Thyroid gland (tissue), 4 donors: ENCODE results near the gene XRCC5. TPM values are rescaled to one million over a fixed set of nuclear protein-coding genes. Genes with fewer than 3 reads are reported as not detected.

ENCODE experiments used
- DNase-seq, 2 donors: peaks; one replicate each; pipeline ENCODE4 v3.0.0-alpha.2; 2019
- H3K27ac ChIP-seq, 3 donors: fragments of 200-600 bp; sonication (generic); 1 replicate in 2 of 3; 2 replicates in 1 of 3; pipeline ENCODE4 v1.5.1; 2016 to 2019; ENCODE audit warnings: mild to moderate bottlenecking in 1 of 3, moderate library complexity in 1 of 3
- H3K27me3 ChIP-seq: fragments of 200-600 bp; sonication (generic); one replicate; pipeline ENCODE4 v1.5.1; 2019
- H3K36me3 ChIP-seq, 2 donors: fragments of 200-600 bp; sonication (generic); one replicate each; pipeline ENCODE4 v1.5.1; 2016 to 2019
- H3K4me1 ChIP-seq, 2 donors: fragments of 200-600 bp; sonication (generic); one replicate each; pipeline ENCODE4 v1.5.1; 2017 to 2019
- H3K4me3 ChIP-seq, 3 donors: fragments of 200-600 bp; sonication (generic); replicated peaks in 1 of 3; 1 replicate in 2 of 3; 2 replicates in 1 of 3; pipeline ENCODE4 v1.5.1; 2016; ENCODE audit warnings: mild to moderate bottlenecking in 1 of 3
- H3K9me3 ChIP-seq: fragments of 200-600 bp; sonication (generic); one replicate; pipeline ENCODE4 v1.5.1; 2017
- POLR2A ChIP-seq, 2 donors: fragments of 450-650 bp; IDR thresholded peaks; one replicate each; pipeline ENCODE4 v1.6.1; 2017; ENCODE audit warnings: antibody characterized with exemption in 2 of 2, mild to moderate bottlenecking in 2 of 2, moderate library complexity in 1 of 2
- WGBS, 2 donors: methylation state at CpG; one replicate each; pipeline ENCODE4 v1.1.5; 2017; 5-methylcytosine and 5-hydroxymethylcytosine counted together
- intact Hi-C: fragments of 100-400 bp; cut with DNase I; formaldehyde crosslinking; loops from one replicate; pipeline ENCODE4 v1.15.1; 2023
- total RNA-seq, 4 donors: library from RNA; depleted of rRNA; stranded (reverse); fragments of >200 nt; gene quantifications; one replicate each; pipeline ENCODE4 v1.2.3, GENCODE V29; 2016
- TF ChIP-seq, protein P1 (sequence below), 6 experiments: fragments of 200-600 bp in 3 of 6; fragments of 450-650 bp in 3 of 6; sonication (generic) in 3 of 6; IDR thresholded peaks; one replicate each; pipeline ENCODE4 v1.5.1; 2016 to 2019; ENCODE audit warnings: antibody characterized with exemption in 6 of 6, mild to moderate bottlenecking in 2 of 6, inconsistent platforms in 1 of 6, moderate library complexity in 1 of 6

The XRCC5 gene
- total RNA-seq, 4 donors from 2014 or later = 185 to 240 (median 216) TPM

DNA sequence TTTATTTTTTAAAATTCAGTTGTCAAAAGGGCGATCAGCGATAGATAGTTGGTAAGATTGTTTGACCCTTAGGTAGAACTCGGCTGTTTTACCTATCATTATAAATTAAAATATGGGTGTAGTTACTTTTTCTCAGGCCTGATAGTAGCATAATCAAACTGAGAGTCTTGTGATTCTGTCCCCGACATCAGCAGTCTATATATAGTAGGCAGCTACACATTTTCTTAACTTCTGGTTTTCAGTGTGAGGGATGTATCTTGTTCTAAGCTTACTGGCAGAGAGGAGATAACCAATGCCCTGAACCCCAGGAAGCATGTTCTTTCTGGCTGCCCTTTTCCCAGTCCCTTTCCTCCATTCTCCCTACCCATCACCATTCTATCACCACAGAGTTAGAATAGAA, 56.6 kb downstream of the XRCC5 start:
- no peaks in the 10 kb centered on the region for H3K27me3 ChIP-seq
- H3K4me3 ChIP-seq = no peak overlapping the region
- intact Hi-C loops = no loop called here
- WGBS, 2 donors = 94 to 97% methylated on average over 4 of the region's 4 CpGs
- peaks cover 32 to 44% of the 10 kb centered on the region in 2 donors for H3K36me3 ChIP-seq
- TF ChIP-seq, protein P1, sequence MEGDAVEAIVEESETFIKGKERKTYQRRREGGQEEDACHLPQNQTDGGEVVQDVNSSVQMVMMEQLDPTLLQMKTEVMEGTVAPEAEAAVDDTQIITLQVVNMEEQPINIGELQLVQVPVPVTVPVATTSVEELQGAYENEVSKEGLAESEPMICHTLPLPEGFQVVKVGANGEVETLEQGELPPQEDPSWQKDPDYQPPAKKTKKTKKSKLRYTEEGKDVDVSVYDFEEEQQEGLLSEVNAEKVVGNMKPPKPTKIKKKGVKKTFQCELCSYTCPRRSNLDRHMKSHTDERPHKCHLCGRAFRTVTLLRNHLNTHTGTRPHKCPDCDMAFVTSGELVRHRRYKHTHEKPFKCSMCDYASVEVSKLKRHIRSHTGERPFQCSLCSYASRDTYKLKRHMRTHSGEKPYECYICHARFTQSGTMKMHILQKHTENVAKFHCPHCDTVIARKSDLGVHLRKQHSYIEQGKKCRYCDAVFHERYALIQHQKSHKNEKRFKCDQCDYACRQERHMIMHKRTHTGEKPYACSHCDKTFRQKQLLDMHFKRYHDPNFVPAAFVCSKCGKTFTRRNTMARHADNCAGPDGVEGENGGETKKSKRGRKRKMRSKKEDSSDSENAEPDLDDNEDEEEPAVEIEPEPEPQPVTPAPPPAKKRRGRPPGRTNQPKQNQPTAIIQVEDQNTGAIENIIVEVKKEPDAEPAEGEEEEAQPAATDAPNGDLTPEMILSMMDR (IDR thresholded peaks at IDR 0.05) = no peak
- no peak for TF ChIP-seq POLR2A (IDR thresholded peaks at IDR 0.05)
- H3K4me1 ChIP-seq = no peaks in the 10 kb centered on the region
- H3K9me3 ChIP-seq = no peaks in the 10 kb centered on the region
- DNase-seq = no peak
- H3K27ac ChIP-seq = no peak overlapping the region

DNA sequence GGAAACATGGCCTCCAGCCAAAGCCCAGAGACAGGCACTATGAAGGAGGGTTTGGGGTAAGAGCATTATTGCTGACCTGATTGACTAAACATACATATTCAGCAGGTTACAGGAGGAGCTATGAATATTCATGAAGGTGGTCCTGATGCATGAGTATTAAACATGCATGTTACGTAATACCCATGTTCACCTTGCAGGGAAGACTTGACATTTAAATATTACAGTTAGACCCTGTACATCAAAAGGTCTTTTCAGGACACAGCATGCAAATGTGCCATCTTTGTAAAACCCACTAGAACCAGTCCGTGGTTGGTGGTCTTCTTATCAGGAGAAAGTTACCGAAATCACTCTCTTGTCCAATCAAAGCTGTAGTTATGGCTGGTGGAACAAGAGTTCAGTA, 59.9 kb downstream of the XRCC5 start:
- Histone ChIP-seq H3K4me1 (no peaks in the 10 kb centered on the region), H3K27ac (no peak overlapping the region), H3K27me3 (no peaks in the 10 kb centered on the region), H3K36me3 (peaks cover 4 to 12% of the 10 kb centered on the region in 2 donors), H3K4me3 (no peak overlapping the region), H3K9me3 (no peaks in the 10 kb centered on the region)
- DNase-seq = no peak
- intact Hi-C loops = no loop called here
- 88 to 100% methylated on average over 3 of the region's 3 CpGs for WGBS, 2 donors
- TF ChIP-seq, protein P1 (IDR thresholded peaks at IDR 0.05) = no peak
- no peak for TF ChIP-seq POLR2A (IDR thresholded peaks at IDR 0.05)

DNA sequence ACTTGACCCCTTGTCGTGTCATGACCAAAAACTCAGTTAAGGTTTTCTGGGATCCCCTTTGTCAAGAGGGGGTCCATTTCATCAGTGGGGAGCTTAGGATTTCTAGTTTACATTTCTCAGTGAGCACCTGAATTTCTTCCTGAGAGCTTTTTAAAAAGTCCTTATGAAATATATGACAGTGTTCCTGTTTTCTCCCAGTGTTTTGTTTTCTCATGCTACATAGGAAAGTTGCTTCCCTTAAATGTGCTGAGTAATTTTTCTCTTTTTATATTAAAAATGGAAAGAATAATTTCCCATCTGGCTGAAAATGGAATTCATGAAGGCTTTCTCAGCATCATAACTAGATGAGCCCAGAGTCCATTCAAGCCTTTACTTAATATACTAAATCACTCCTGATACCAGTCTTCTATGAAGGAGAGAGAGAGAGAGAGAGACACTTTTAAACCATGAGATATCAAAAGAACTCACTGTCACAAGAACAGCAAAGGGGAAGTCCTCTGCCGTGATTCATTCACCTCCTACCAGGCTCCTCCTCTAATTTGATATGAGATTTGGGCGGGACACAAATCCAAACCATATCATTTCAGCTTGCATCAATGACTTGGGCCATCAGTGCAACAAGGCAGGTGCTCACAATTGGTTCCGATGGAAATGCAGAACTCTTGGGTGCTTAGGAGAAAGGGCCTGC, 61.1 kb downstream of the XRCC5 start:
- H3K27ac ChIP-seq = no peak overlapping the region
- H3K27me3 ChIP-seq = no peaks in the 10 kb centered on the region
- no peak for DNase-seq
- H3K4me3 ChIP-seq = no peak overlapping the region
- TF ChIP-seq, protein P1 (IDR thresholded peaks at IDR 0.05) = no peak
- TF ChIP-seq POLR2A (IDR thresholded peaks at IDR 0.05) = no peak
- no peaks in the 10 kb centered on the region for H3K4me1 ChIP-seq
- intact Hi-C loops = no loop called here
- WGBS, 2 donors = 88 to 96% methylated on average over 4 of the region's 4 CpGs
- H3K36me3 ChIP-seq = peaks cover 3 to 7% of the 10 kb centered on the region in 2 donors
- H3K9me3 ChIP-seq = no peaks in the 10 kb centered on the region

DNA sequence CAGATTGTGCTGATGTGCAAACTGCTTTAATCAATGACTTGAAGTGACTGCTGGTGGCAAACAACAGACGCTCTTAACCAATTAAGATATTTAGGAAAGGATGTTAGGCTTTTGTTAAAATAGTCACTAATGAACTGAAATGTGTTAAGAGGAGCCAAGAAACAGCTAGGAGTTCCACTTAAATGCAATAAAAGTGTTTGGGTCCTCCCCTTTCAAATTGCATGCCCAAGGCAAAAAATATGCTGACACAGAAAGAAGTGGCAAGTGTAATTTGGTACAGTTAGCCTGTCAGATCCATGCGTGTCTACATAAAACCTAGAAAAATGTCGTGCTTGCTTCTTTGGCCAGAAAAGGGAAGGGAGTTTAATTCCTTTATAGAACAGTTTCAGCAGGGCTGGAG, 61.9 kb downstream of the XRCC5 start:
- Histone ChIP-seq H3K4me1 (no peaks in the 10 kb centered on the region), H3K36me3 (peaks cover 3 to 7% of the 10 kb centered on the region in 2 donors), H3K4me3 (no peak overlapping the region), H3K27me3 (no peaks in the 10 kb centered on the region), H3K27ac (no peak overlapping the region), H3K9me3 (no peaks in the 10 kb centered on the region)
- no peak for DNase-seq
- TF ChIP-seq, protein P1 (IDR thresholded peaks at IDR 0.05) = no peak
- TF ChIP-seq POLR2A (IDR thresholded peaks at IDR 0.05) = no peak
- 94% methylated on average over 3 of the region's 3 CpGs for WGBS, 2 donors
- intact Hi-C loops = no loop called here

DNA sequence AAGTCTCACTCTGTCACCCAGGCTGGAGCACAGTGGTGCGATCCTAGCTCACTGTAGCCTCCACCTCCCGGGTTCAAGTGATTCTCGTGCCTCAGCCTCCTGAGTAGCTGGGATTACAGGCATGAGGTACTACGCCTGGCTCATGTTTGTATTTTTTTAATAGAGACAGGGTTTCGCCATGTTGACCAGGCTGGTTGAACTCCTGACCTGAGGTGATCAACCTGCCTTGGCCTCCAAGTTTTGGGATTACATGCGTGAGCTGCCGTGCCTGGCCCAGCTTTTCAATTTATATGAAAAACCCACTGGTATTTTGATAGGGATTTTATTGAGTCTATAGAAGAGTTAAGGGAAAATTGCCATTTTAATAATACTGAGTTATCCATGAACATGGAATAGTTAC, 63.3 kb downstream of the XRCC5 start:
- Histone ChIP-seq H3K4me1 (peaks cover 0 to 6% of the 10 kb centered on the region in 2 donors), H3K27ac (no peak overlapping the region), H3K36me3 (peaks cover 3 to 7% of the 10 kb centered on the region in 2 donors), H3K27me3 (no peaks in the 10 kb centered on the region), H3K4me3 (no peak overlapping the region), H3K9me3 (no peaks in the 10 kb centered on the region)
- TF ChIP-seq POLR2A (IDR thresholded peaks at IDR 0.05) = no peak
- TF ChIP-seq, protein P1 (IDR thresholded peaks at IDR 0.05) = no peak
- intact Hi-C loops = no loop called here
- WGBS, 2 donors = 92 to 99% methylated on average over 7 of the region's 7 CpGs
- no peak for DNase-seq
